NT2/D1 (cell line): ENCODE data around the gene GBP2.

Experiments
- DNase-seq: peaks from one replicate; pipeline ENCODE4 v3.0.0-alpha.2; 2011; ENCODE audit warnings: low read depth, low spot score
- H3K27me3 ChIP-seq: 2 replicates; pipeline ENCODE4 v1.6.0; 2011; ENCODE audit warnings: mild to moderate bottlenecking; ENCODE audit not compliant: insufficient read length, insufficient read depth
- H3K36me3 ChIP-seq: 2 replicates; pipeline ENCODE4 v1.6.1; 2011; ENCODE audit warnings: mild to moderate bottlenecking, low read length, mixed read lengths; ENCODE audit not compliant: insufficient read depth, insufficient read length
- H3K4me1 ChIP-seq: 2 replicates; pipeline ENCODE4 v1.5.1; 2011; ENCODE audit not compliant: insufficient read depth, insufficient read length
- H3K4me3 ChIP-seq: 2 replicates; pipeline ENCODE4 v1.5.1; 2011; ENCODE audit warnings: low read depth; ENCODE audit not compliant: insufficient read length
- H3K9ac ChIP-seq: 2 replicates; pipeline ENCODE4 v1.6.0; 2011; ENCODE audit warnings: low read depth; ENCODE audit not compliant: insufficient read length
- H3K9me3 ChIP-seq: 2 replicates; pipeline ENCODE4 v1.5.1; 2011; ENCODE audit warnings: mild to moderate bottlenecking, low read length; ENCODE audit not compliant: insufficient read depth
- SUZ12 ChIP-seq: IDR thresholded peaks from 2 replicates; pipeline ENCODE4 v1.6.1; 2011; ENCODE audit not compliant: insufficient read length, insufficient read depth; ENCODE audit errors: extremely low read depth
- YY1 ChIP-seq: IDR thresholded peaks from 2 replicates; pipeline ENCODE4 v1.6.1; 2011; ENCODE audit not compliant: insufficient read length, insufficient read depth
- ZNF274 ChIP-seq: IDR thresholded peaks from 2 replicates; pipeline ENCODE4 v1.6.1; 2011; ENCODE audit warnings: mild to moderate bottlenecking, low read depth, low read length

GBP2 gene

DNA sequence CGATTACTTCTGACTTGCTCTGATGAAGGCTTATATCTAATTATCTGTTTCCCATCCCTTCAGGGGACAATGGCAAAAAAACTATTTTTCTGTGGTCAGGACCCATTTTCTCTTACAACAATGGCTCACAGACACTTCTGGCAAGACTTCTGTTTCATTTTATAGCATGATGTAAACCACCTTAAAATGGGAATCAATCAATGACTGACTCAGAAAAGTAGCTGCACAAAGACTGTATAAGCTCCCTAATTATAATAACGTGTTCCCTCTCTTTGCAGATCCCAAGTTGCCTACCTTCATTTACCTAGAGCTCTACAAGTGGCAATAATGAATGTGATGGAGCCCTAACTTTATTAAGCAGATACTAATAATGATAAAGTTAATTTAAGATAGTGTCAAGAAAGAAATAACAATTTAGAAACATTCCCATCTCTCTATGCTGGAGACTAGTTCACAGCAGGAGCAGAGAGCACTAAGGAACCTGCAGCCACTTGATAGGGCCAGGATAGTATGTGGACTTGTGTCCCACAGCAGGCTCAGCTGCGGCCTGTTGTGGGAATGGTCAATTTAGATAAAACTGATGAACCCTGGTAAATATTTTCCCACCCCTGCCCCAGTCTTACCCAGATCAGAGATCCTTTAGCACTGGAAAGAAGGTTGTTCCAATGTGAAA, 538 bp downstream of the GBP2 start:
- DNase-seq, result no peak
- Histone ChIP-seq H3K9ac (no peak overlapping the region), H3K36me3 (no peaks in the 10 kb centered on the region), H3K9me3 (no peaks in the 10 kb centered on the region), H3K4me3 (no peak overlapping the region), H3K4me1 (no peaks in the 10 kb centered on the region), H3K27me3 (no peaks in the 10 kb centered on the region)
- TF ChIP-seq ZNF274, result no peak
- TF ChIP-seq SUZ12, result no peak
- TF ChIP-seq YY1, result no peak

DNA sequence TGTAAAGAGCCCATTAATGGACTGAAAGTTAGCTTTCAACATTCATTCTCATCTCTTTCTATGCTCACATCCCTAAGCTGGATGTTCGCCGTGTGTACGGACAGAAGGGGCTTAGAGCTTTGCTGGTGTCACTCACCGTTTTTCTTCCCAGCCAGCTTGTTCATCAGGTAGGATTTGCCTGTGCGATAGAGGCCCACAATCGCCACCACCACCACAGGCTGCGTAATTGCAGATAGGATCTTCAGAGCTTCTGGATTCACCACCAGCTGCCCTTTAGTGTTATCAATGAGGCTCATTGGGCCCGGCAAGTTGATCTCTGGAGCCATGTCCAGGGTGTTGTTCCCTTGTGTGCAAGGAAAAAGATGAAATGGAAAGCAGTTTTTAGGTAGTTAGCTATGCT, 4.3 kb downstream of the GBP2 start:
- TF ChIP-seq ZNF274 (no peak), SUZ12 (no peak), YY1 (no peak)
- H3K9me3 ChIP-seq, result no peaks in the 10 kb centered on the region
- no peaks in the 10 kb centered on the region for H3K4me1 ChIP-seq
- no peaks in the 10 kb centered on the region for H3K27me3 ChIP-seq
- H3K4me3 ChIP-seq, result no peak overlapping the region
- H3K9ac ChIP-seq, result no peak overlapping the region
- H3K36me3 ChIP-seq, result no peaks in the 10 kb centered on the region
- no peak for DNase-seq

DNA sequence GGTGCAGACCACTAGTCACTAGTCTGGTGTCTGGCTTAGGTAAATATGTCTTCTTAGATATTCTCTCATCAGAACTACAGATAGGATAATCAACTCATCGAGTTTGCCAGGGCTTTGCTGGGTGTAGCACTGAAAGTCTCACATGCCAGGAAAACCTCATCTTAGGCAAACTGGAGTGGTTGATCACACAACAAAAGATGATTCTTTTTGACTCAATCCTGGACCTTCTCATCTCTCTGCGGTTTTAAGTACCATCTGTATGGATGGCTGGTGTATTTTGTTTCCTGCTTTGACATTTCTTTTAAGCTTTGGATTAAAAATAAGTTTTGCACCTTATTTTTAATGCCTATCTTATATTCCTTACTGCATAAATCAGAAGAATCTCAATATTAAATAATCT, 11.3 kb downstream of the GBP2 start:
- no peak for DNase-seq
- Histone ChIP-seq H3K4me3 (no peak overlapping the region), H3K27me3 (no peaks in the 10 kb centered on the region), H3K9me3 (no peaks in the 10 kb centered on the region), H3K9ac (no peak overlapping the region), H3K36me3 (no peaks in the 10 kb centered on the region), H3K4me1 (no peaks in the 10 kb centered on the region)
- TF ChIP-seq ZNF274 (no peak), YY1 (no peak), SUZ12 (no peak)

DNA sequence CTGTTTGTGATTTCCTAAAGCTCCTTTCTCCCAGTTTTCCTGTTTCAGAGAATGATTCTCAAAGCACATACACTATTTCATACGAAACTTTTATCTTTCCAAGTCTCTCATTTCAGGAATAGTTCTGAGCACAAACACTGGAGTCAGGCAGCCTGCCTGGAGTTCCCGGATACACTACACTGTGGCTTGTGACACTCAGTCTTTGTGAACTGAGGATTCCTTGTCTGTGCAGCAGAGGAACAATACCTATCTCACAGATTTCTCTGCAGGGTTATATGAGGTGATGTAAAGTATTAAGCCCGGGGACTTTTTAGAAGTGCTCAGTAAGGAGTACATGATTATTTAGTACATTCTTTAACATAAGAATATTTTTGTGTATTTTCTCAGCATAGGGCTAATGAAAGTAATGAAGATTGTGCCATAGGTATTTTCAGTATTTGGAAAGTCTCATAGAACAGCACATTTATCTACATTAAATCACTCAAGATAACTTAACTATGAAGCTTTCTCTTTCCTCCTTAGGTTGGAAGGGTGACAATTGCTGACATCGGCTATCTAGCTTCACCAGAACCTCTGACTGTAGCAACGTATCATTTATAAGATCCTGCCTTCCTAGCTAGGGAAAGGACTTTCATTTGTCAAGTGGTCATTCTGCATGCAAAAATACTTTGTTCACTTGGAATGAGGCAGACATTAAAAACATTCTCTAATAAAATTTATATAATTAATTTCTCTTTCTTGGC, 12.9 kb downstream of the GBP2 start:
- Histone ChIP-seq H3K4me3 (no peak overlapping the region), H3K9ac (no peak overlapping the region), H3K36me3 (no peaks in the 10 kb centered on the region), H3K27me3 (no peaks in the 10 kb centered on the region), H3K9me3 (no peaks in the 10 kb centered on the region), H3K4me1 (no peaks in the 10 kb centered on the region)
- TF ChIP-seq ZNF274 (no peak), YY1 (no peak)
- DNase-seq, result no peak

DNA sequence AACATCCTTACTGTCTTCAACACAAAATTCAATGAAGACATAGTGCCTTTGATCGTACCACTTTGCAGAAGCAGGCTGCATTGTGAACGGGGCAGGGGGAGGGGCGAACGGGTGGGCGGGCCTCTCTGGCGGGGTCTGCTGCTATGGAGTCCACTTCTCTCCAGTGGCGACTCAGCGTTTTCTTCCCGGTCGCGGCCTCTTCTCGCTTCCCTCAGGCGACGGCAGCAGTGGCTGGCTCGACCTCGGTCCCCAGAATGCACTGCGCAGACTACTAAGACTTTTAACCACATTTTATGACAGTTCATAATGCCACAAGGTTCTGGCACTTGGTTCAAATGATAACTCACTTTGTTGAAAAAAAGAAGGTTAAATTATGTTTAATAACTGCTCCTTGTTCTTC, 21.2 kb downstream of the GBP2 start:
- H3K9ac ChIP-seq, result no peak overlapping the region
- H3K4me3 ChIP-seq, result no peak overlapping the region
- no peaks in the 10 kb centered on the region; the same call in 1 of the 2 replicates for H3K9me3 ChIP-seq
- TF ChIP-seq ZNF274, result no peak
- no peak for TF ChIP-seq YY1
- no peak for TF ChIP-seq SUZ12
- no peaks in the 10 kb centered on the region for H3K36me3 ChIP-seq
- no peaks in the 10 kb centered on the region for H3K27me3 ChIP-seq
- H3K4me1 ChIP-seq, result no peaks in the 10 kb centered on the region
- no peak for DNase-seq

DNA sequence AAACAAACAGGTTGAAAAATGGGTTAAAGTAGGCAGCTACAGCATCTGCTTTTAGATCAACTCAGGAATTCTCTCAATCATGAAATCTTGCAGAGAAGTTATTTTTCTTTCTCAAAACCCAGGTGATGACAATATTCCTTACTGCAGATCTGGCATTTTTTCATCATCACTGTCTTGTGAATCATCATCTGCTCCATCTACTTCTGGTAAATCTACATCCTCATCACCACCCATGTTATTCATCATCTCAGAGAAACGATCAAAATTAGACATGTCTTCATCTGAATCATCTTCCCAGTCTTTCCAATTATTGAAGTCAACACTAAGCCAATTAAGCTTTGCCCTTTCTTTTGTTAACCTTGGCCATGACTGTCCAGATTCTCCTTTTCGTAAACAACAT, 21.8 kb downstream of the GBP2 start:
- no peaks in the 10 kb centered on the region; the same call in 1 of the 2 replicates for H3K9me3 ChIP-seq
- H3K27me3 ChIP-seq, result no peaks in the 10 kb centered on the region
- DNase-seq, result no peak
- H3K4me1 ChIP-seq, result no peaks in the 10 kb centered on the region
- H3K36me3 ChIP-seq, result no peaks in the 10 kb centered on the region
- no peak for TF ChIP-seq SUZ12
- TF ChIP-seq YY1, result no peak
- TF ChIP-seq ZNF274, result no peak
- no peak overlapping the region for H3K4me3 ChIP-seq
- H3K9ac ChIP-seq, result no peak overlapping the region

DNA sequence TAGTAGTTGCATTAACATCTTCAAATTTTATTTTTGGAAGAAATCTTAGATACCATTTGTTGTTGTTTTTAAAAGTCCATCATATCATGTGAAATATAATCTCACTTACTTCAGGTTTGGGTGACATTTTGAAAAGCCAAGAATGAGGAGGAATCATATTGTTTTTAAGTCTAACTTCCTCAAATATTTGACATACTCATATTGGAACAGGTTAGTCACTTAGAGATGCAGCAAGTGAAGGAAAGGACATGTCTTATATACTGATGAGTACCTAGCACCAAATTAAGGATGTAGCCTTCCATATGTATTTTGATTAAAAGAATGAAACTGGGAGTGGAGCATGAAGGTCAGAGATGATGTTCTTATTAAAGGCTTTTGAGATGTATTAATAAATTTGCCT, 23.9 kb downstream of the GBP2 start:
- Histone ChIP-seq H3K9me3 (no peaks in the 10 kb centered on the region; the same call in none of the 2 replicates), H3K9ac (no peak overlapping the region), H3K4me3 (no peak overlapping the region), H3K36me3 (no peaks in the 10 kb centered on the region), H3K27me3 (no peaks in the 10 kb centered on the region), H3K4me1 (no peaks in the 10 kb centered on the region)
- TF ChIP-seq YY1, result no peak
- TF ChIP-seq SUZ12, result no peak
- no peak for TF ChIP-seq ZNF274
- no peak for DNase-seq
